ENCODE results near the gene ADAM15.

The ADAM15 gene

DNA sequence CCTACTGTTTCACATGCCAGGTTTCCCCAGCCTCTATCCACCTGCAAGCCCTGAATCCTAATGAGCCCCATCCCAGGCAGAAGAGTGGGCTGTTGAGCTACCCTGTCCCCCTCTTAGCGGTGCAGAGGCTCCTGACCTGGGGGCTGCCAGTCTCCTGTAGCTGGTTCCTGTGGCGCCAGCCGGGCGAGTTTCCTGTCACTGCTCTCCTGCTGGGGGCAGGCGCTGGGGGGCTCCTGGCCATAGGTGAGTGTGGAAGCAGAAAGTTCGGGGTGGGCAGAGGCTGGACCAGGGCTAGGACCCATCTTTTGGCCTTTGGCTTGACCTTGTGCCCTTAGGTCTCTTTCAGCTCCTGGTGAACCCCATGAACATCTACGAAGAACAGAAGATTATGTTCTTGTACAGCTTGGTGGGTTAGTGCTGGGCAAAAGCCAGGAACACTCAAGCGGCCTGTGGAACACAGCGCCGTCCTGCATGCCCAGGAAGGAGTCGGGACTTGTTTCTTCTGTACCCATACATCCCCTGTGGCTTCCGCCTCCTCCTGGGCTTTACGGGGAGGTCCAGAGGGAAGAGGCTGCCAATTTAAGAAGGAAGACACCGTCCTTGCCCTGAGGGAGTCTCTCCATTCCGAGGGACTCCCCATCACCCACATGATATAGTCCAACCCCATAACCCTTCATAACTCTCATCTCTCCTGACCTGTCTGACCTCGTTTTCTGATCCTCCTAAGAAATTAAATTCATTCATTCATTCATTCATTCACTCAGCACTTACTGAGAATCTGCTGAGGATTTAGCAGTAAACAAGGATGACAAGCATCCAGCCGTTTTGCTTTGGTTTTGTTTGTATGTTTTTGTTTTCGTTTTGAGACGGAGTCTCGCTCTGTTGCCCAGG is 16.6 kb upstream of the ADAM15 start:
- Histone ChIP-seq H3K27me3 (ENCODE audit: insufficient read depth, poor library complexity, severe bottlenecking) (no peaks in the 10 kb centered on the region), H3K36me3 (ENCODE audit: low read depth) (no peaks in the 10 kb centered on the region), H3K4me3 (ENCODE audit: severe bottlenecking) (no peak overlapping the region), H3K27ac (ENCODE audit: poor library complexity, severe bottlenecking) (no peak overlapping the region), H3K4me1 (ENCODE audit: insufficient read depth, poor library complexity, severe bottlenecking) (peaks cover 14% of the 10 kb centered on the region), H3K9me3 (ENCODE audit: severe bottlenecking) (no peaks in the 10 kb centered on the region)
- TF ChIP-seq, protein P1, sequence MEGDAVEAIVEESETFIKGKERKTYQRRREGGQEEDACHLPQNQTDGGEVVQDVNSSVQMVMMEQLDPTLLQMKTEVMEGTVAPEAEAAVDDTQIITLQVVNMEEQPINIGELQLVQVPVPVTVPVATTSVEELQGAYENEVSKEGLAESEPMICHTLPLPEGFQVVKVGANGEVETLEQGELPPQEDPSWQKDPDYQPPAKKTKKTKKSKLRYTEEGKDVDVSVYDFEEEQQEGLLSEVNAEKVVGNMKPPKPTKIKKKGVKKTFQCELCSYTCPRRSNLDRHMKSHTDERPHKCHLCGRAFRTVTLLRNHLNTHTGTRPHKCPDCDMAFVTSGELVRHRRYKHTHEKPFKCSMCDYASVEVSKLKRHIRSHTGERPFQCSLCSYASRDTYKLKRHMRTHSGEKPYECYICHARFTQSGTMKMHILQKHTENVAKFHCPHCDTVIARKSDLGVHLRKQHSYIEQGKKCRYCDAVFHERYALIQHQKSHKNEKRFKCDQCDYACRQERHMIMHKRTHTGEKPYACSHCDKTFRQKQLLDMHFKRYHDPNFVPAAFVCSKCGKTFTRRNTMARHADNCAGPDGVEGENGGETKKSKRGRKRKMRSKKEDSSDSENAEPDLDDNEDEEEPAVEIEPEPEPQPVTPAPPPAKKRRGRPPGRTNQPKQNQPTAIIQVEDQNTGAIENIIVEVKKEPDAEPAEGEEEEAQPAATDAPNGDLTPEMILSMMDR (IDR thresholded peaks at IDR 0.05; ENCODE audit: poor library complexity, severe bottlenecking) = no peak
- no peak for ATAC-seq (ENCODE audit: low read depth)
- no peak for DNase-seq (ENCODE audit: low spot score)

DNA sequence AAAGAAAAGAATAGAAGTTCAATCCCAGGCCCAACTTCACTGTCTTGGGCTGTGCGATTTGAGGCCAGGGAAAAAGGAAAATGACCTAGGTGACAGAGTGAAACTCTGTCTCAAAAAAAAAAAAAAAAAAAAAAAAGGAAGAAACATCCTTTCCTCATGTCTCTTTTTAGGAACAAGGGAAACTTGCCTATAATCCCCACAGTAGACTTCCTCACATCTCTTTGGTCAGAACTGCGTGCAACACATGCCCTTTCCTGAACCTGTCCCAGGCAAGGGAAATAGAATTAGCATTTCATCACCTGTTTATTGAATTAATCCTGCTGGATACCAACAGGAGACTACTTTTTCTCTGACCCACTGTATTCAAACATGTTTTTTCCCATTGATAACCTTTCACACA is 15.2 kb upstream of the ADAM15 start:
- Histone ChIP-seq H3K36me3 (ENCODE audit: low read depth) (no peaks in the 10 kb centered on the region), H3K4me1 (ENCODE audit: insufficient read depth, poor library complexity, severe bottlenecking) (peaks cover 14% of the 10 kb centered on the region), H3K27ac (ENCODE audit: poor library complexity, severe bottlenecking) (no peak overlapping the region), H3K9me3 (ENCODE audit: severe bottlenecking) (no peaks in the 10 kb centered on the region), H3K27me3 (ENCODE audit: insufficient read depth, poor library complexity, severe bottlenecking) (no peaks in the 10 kb centered on the region), H3K4me3 (ENCODE audit: severe bottlenecking) (no peak overlapping the region)
- DNase-seq (ENCODE audit: low spot score) (no peak), ATAC-seq (ENCODE audit: low read depth) (no peak)
- TF ChIP-seq, protein P1 (IDR thresholded peaks at IDR 0.05; ENCODE audit: poor library complexity, severe bottlenecking) = no peak

DNA sequence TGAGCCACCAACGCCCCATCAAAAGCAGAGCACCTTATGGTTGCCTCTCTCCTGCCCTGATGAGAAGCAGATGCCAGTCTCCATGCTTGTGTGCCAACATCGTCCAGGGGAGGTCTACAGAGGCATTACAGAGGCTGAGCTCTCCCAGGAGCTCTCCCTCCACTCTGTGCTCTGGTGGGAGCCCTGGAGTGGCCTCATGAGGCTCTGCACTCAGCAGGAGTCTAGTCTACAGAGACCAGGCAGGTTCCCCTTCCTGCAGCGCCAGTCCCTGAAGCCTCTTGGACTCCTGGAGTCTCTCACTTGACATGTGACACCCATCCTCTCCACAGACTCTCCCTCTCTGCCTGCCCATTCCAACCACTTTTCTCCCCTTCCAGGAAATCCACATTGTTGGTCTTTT is 14.1 kb upstream of the ADAM15 start:
- no peaks in the 10 kb centered on the region for H3K9me3 ChIP-seq (ENCODE audit: severe bottlenecking)
- H3K27me3 ChIP-seq (ENCODE audit: insufficient read depth, poor library complexity, severe bottlenecking) = no peaks in the 10 kb centered on the region
- DNase-seq (ENCODE audit: low spot score) (no peak), ATAC-seq (ENCODE audit: low read depth) (no peak)
- H3K27ac ChIP-seq (ENCODE audit: poor library complexity, severe bottlenecking) = no peak overlapping the region
- H3K4me3 ChIP-seq (ENCODE audit: severe bottlenecking) = no peak overlapping the region
- H3K36me3 ChIP-seq (ENCODE audit: low read depth) = no peaks in the 10 kb centered on the region
- TF ChIP-seq, protein P1 (IDR thresholded peaks at IDR 0.05; ENCODE audit: poor library complexity, severe bottlenecking) = no peak
- peaks cover 14% of the 10 kb centered on the region for H3K4me1 ChIP-seq (ENCODE audit: insufficient read depth, poor library complexity, severe bottlenecking)

DNA sequence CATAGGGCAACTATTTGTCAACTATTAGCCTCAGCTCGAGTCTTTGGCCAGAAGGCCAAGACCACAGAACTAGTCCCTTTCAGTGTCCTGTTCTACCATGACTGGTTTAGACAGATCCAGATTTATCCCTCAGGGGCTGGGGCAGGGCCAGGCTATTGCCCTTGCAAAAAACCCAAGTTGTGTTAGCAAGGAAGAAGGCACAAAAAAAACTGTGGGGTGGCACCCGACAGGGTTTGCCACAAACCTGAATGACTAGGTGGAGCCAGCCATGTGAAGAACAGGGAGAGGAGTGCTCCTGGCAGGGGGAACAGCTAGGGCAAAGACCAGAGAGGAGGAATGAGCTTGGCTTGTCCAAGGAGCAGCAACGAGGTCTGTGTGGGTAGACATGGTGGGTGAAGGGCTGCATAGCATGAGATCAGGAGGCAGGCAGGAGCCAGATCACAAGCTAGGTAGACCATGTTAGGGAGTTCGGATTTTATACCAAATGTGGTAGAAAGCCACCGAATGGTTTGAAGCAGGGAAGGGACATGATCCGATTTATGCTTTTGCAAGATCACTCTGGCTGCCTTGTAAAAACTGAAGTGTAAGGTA is 13.2 kb upstream of the ADAM15 start:
- no peaks in the 10 kb centered on the region for H3K36me3 ChIP-seq (ENCODE audit: low read depth)
- peaks cover 14% of the 10 kb centered on the region for H3K4me1 ChIP-seq (ENCODE audit: insufficient read depth, poor library complexity, severe bottlenecking)
- DNase-seq (ENCODE audit: low spot score) (no peak), ATAC-seq (ENCODE audit: low read depth) (no peak)
- TF ChIP-seq, protein P1 (IDR thresholded peaks at IDR 0.05; ENCODE audit: poor library complexity, severe bottlenecking) = no peak
- no peaks in the 10 kb centered on the region for H3K9me3 ChIP-seq (ENCODE audit: severe bottlenecking)
- peak overlapping the region; percentile 58 for H3K27ac ChIP-seq (ENCODE audit: poor library complexity, severe bottlenecking)
- H3K27me3 ChIP-seq (ENCODE audit: insufficient read depth, poor library complexity, severe bottlenecking) = no peaks in the 10 kb centered on the region
- H3K4me3 ChIP-seq (ENCODE audit: severe bottlenecking) = no peak overlapping the region
